GM12864 (cell line): ENCODE data around the gene MCM5.

Source experiments
- DNase-seq: peaks from one replicate; pipeline ENCODE4 v3.0.0-alpha.2; 2011; ENCODE audit warnings: low read depth
- H3K4me3 ChIP-seq: 2 replicates; pipeline ENCODE4 v1.5.1; 2011; ENCODE audit warnings: mild to moderate bottlenecking, low read depth, low read length, control low read depth
- CTCF ChIP-seq: IDR thresholded peaks from 2 replicates; pipeline ENCODE4 v1.5.1; 2011; ENCODE audit warnings: low read depth, mild to moderate bottlenecking, moderate library complexity, low read length, control low read depth, inconsistent platforms; ENCODE audit errors: missing control alignments

Gene MCM5

DNA sequence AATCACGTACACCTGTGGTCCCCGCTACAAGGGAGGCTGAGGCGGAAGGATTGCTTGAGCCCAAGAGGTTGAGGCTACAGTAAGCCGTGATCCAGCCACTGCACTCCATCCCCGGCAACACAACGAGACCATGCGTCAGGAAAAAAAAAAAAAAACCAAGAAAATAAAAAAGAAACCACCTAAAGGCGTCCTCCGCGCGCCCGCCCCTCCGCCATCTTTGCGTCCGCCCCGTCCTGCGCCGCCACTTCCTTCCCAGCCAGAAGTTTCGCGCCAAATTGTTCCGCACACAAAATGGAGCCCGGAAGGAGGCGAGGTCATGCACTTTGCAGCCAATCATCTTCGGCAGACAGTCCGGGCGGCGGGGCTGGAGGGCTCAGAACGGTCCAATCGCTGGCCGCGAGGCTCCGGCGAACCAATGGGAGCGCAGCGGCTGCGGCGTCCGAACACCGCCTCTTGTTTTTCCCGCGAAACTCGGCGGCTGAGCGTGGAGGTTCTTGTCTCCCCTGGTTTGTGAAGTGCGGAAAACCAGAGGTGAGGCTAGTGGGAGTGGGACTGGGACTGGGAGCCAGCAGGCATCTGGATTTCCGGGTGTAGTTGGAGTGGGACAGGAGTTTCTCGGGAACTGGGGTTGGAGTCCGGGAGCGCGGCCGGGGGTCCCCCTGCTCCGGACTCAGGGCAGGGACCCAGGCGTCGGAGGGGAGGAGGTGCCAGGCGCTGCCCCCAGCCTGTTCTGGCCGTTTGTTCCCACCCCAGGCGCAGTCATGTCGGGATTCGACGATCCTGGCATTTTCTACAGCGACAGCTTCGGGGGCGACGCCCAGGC is at the start of gene MCM5:
MCM5 (plus strand) TSS at position 463 of the 823 bp plus-strand sequence; CDS start at position 762, 299 bp downstream.
- peak; percentile 95 for DNase-seq
- TF ChIP-seq CTCF, result no peak
- peak within 1 kb of the TSS; percentile 81 for H3K4me3 ChIP-seq

DNA sequence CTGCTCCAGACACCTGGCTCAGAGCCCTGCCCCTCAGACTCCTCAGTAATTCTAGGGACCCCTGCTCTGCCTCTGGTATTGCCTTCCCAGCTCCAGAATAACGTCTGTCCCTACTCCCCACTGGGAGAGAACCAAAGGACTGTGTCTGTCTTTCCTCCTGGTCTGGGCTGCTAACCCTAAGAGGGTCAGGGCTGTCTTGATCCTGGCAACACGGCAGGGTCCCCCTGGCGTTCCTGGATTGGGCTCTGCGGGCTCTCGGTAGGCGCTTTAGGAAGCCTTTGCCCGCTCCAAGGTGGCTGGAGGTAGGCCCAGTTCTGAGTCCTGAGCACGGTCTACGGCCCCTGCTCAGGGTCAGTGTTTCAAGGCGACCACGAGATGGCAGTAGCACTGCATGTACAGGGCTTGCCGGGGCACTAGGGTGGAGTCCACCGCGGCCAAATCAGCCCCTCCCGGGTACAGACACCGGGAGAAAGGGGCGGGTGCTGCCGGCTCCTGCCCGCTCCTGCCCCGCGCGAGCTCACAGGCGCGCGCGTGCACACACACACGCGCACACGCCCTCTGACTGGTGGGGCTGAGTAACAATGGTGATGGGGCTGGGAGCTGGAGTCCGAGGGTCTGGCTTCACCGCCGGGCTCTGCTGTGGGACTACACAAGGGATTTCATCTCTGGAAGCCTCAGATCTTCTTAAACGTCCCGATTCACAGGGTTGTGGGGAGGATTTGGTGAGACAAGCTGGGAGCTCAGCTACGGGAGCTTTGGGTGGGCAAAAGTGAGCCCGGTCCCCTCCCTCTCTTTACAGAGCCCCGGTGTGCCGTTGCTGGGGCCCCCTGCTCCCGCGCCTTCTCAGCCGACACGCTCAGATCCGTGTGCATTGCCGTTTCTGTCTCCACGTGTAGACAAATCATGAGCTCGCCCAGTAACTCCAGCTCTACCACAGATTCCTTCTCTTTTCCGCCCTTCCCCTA is 49.1 kb upstream of the MCM5 start:
- H3K4me3 ChIP-seq, result peak overlapping the region; percentile 50
- TF ChIP-seq CTCF, result peak; percentile 87
- peak; percentile 75 for DNase-seq

DNA sequence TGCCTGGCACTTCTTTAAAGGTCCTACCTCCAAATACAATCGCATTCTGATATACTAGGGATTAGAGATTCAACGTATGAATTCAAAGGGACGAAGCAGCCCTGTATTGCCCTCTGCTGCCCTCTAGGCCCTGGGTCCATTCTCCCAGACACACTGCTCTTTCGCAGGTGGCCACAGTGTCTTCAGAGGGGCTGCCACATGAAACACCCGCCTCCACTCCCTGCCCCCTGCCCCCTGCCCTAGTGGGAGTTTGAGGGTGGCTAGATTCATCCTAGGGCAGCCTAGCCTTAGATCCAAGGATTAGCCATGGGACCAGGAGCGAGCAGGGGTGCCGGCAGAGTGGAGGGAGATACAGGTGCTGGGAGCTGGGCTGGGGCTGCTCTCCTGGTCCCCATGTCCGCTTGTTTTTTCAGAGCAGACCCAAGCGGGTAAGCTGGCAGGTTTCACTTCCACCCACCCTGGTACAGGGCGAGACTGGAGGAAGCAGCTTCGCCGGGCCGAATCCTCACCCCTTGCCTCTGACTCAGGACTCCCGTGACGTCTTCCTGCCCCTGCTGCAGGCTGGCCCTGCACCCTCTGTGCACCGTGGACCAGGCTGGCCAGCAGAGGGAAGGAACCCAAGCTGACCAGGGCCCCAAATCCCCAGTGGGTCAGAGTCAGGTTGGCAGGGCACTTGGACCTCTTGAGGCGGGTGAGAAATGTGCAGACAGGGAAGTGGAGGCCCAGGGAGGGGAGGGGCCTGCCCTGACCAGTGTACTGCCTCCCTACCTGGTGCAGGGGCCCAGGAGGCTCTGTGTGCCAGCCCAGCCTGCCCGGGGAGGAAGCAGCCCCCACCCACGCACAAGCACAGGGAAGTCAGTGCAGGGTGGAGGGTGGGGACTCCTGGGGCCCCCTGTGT is 47.5 kb upstream of the MCM5 start:
- no peak overlapping the region for H3K4me3 ChIP-seq
- peak; percentile 45 for TF ChIP-seq CTCF

DNA sequence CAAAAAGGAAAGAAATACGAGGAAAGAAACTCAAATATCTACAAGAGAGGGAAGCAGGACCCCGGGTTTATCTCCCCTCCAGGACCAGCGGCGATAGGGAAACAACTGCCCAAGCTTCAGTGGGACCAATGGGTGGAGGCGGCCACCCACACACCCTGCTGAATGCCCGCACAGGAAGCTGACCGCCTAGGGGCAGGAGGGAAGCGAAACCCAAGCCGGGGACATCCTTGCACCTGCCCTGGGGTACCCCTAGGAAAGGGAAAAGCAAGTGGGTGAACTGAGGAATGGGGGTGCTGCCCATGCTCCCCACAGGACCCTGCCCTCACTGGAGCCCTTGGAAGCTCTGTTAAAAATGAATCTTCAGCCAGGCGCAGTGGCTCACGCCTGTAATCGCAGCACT is 46.6 kb upstream of the MCM5 start:
- no peak for DNase-seq
- TF ChIP-seq CTCF, result no peak
- H3K4me3 ChIP-seq, result no peak overlapping the region

More for the DNA sequence above, 47.5 kb upstream of the MCM5 start:
- DNase-seq, result no peak

GRCh38 chr22:35354068-35354467 is 45.9 kb upstream of the MCM5 start:
- no peak overlapping the region for H3K4me3 ChIP-seq
- no peak for TF ChIP-seq CTCF
- DNase-seq, result no peak

GRCh38 chr22:35357883-35358621 is 41.9 kb upstream of the MCM5 start:
- TF ChIP-seq CTCF, result no peak
- no peak overlapping the region for H3K4me3 ChIP-seq
- DNase-seq, result no peak
